GM19043 (cell line): ENCODE data around the gene GPR107.

Experiments used
- ATAC-seq: cut with Tn5 transposase; IDR thresholded peaks from one replicate; pipeline ENCODE4 v1.9.1; 2021; ENCODE audit warnings: low read depth; ENCODE audit not compliant: unreplicated experiment

The GPR107 gene

DNA sequence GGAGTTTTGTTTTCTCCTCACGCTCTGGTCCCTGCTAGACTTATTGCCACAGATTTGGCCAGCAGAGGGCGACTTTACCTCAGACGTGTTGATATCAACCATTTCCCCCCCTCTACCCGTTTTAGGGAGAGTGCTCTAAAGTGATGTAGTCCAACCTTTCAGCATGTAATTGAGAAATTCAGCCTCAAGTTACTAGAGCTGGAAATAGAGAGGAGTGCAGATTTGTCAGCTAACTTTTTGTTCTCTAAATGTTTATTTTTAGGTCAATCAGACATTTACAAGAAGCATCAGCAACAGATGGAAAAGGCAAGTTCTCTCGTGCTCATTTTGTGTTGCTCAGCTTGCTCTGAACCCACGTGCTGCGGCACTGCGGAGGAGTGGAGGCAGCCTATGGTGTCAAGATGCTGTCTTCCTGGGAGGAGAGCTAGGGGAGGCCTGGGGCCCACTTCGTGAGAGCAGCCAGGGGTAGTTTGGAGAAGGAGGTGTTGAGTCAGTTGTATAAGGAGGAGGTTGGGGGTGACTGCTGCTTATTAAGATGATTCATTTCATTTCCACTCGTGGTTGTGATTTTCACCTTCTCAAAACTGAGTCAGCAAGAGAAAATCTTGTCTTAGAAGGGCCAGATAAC lies 53.6 kb downstream of the GPR107 start:
- ATAC-seq, result no peak

DNA sequence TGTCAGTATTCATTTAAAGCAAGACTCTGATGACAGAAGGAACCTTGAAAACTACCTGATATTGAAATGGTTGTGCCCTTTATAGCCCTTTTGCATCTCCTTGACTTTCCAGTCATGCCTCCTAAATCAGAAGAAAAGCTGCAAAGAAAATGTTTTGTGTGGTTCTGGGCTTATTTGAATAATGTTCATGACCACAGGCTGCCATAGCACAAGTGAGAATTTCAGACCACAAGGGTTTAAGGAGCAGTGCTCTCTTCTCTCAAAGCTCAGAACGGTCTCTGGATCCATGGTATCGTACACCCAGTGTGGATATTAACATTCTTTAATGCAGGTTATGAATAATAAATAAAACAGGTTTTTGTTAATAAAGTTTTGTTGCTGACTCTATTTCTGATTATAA lies 54.2 kb downstream of the GPR107 start:
- ATAC-seq, result no peak

DNA sequence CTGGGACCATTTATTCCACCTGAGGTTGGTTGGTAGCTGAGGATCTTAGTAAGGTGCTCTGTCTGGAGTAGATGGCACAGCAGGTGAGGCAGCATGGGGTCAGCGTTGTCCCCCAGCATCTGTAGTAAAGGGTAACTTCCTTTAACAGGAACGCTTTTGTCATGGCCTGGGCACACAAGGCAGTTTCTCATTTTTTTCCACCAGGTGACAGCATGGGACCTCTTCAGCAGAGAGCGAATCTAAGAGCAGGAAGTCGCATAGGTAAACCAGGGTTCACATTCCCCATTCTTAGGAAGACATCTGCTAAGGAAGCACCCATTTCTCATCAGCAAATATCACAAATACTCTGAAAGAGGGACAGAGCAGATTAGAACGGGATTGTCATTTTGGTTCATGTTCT lies 56.5 kb downstream of the GPR107 start:
- no peak for ATAC-seq

DNA sequence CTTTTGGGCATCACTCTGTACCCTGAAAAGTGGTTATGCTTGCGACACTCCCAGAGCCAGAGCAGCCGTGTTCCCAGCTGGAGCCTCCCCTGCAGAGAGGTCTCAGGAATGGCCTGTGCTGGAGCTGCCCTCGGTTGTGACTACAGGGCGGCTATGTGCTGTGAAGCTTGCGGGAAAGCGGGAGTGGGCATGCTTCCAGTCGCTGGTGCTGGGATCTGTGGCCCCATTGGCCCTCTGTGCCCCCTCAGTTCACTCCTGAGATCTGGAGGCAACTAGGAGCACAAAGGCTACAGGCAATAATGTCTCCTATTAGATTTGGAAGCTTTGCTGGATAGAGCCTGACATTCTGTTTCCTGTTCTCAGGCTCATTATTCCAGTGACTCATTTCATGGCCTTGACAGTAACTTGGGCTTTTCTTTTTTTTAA lies 56.9 kb downstream of the GPR107 start:
- no peak for ATAC-seq

DNA sequence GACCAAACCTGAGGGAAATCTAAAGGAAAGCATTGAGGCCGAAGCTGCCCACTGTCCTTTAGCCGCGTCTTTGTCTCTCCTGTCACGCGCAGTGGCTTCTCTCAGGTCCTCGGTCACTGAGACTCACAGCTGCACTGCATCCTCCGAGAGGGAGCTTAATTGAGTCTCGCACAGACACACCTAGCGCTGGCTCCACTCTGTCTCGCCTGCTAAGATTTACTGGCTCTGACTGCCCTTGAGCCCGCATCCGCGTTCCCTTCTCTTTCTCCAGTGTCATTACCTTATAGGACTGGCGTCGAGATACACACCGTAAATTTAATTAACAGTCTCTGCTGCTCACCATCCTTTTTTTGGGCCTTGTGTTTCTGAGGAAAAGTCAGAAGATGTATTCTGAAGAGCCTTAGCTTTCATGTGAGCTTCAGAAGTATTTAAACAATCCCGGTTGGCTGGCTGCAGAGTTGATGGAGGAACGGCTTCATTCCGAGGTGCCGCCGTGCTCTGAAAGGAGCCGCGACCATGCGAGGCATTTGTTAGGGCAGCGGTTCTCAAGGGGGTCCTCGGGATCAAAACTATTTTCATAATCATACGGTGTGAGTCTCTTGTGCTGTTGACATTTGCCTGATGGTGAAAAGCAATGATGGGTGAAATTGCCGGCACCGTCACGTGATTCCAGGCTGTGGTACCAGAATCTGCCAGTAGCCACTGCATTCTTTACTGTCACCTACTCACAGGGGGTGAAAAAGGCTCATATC lies 58.3 kb downstream of the GPR107 start:
- no peak for ATAC-seq

DNA sequence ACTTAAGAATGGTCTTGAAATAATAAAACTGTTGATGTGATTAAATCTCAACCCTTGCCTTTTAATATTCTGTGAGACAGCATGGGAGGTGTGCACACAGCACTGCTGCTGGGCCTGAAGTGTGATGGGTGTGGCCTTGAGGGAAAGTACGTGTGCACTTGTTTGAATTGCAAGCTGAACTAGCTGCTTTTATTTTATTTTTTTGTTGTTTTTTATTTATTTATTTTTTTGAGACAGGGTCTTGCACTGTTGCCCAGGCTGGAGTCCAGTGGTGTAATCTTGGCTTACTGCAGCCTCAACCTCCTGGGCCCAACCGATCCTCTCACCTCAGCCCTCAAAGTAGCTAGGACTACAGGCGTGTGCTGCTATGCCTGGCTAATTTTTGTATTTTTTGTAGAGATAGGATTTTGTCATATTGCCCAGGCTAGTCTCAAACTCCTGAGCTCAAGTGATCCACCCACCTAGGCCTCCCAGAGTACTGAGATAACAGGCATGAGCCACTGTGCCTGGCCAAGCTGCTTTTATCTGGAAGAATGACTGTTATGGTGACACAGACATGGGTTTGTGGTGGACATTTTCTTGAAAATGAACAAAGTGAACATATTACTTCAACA lies 58.9 kb downstream of the GPR107 start:
- ATAC-seq, result no peak

DNA sequence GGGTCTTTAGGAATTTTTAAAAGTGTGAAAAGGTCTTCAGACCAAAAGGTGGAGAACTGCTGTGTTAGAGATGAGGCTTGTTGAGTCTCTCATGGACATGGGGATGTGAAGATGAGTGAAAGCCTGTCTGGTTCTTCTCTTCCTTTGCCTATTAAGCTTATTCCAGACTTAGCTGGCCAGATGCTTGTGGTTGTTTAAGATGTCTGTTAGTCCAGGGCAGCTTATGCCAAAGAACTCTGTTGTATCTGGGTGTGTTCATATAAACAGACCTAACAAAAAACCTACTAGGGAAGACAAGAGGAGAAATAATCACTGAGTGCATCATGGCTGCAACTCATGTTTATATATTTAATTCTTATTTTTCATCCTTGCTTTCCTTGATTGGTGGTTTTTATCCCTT lies 61.0 kb downstream of the GPR107 start:
- ATAC-seq, result no peak

DNA sequence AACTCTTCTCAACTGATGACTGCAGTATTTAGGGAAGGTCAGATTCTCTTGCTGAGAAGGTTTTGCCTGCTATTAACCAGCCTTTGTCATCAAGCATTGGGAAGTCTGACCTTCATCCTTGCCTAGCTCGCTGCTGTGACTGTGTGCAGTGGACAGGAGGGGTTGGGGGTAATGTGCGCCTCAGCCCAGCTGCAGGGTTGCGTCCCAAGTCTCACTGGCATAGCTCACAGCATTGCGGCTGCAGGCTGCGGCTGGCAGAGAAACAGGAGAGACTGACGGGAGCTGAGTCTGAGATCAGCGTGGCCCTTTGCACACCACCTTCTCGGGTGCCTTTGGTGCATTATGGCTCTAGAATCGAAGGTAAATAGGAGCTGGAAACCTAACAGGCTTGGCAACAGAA lies 62.6 kb downstream of the GPR107 start:
- ATAC-seq, result no peak

DNA sequence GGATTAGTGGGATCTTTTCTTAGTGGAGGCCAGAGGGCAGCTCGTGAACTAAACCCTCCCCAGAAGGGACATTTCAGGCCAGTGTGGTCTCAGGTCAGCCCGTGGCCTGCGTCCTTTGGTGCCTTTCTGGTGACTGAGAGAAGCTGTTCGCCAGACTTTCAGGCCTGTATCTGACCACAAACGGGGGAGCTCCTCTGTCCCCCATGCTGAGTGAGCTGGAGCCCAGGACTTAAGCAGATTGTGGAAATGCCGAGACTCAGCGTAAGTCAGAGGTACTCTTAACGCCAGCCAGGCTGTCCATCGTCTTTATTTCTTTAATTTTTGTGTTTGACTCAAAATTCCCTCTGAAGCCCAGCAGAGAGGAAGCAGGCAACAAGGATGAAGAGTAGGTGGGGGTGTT lies 63.7 kb downstream of the GPR107 start:
- no peak for ATAC-seq

DNA sequence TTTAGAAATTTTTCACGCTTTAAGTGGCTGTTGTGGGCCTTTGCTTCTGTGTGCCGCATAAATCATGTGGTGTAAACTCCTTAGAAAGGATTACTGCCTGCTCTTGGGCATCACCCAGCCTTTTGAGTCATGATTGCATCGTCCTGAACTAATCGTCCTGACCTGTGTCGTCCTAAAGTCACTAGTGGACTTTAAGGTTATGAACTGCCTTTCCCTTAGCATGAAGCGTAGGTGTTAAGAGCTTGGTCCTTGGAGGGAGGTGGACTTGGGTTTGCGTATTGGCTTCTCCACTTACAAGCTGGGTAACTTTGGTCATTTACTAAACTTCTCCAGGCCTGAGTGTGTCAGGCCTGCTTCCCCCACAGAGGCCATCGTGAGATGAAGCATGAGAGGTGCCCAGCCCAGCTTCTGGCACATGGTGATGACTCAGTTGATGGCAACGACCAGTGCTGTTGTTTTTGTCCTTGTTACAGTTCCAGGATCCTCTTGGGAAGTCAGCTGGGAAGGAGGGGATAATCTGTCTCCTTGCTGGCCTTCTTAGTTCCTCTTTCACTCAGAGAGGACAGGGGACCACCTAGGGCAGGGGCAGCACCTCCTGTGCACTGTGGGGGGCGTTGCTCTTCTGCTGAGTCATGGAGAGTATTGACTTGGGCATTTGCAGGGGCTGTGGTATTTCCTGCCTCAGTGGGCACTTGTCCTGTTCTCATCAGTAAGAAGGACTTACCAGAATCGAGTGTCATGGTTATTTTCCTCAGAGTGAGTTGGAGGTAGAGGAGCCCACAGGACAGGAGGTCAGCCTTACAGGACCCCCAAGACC lies 64.3 kb downstream of the GPR107 start:
- ATAC-seq, result no peak

DNA sequence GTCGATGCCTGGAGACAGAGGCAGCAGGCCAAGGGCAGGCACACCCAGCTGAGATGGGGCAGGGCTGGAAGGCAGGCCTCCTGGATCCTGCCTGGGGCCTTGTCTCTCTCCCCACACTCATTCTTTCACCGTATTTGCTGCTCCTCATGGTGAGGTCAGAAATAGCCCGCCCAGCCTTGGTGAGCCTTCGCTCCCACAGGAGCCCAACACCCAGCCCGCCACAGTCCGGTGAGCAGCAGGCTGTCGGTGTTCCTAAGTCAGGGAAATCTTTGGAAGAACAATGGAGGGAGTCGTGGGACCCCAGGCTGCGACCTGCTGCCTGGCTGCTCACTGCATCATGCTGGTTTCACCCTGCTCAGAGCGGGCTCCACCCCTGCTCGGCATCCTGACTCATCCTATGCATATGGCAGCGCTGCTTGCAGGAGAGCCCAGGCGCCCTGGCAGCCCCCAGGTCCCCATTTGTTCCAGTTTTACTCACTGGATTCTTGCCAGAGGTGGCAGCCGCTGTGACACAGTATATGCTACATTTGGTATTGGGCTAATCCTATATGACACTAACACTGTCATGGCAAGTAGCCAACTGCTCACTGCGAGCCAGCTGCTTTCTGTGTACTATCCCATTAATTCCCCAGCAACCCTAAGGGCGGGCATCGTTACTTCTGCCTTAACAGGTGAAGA lies 65.3 kb downstream of the GPR107 start:
- no peak for ATAC-seq

DNA sequence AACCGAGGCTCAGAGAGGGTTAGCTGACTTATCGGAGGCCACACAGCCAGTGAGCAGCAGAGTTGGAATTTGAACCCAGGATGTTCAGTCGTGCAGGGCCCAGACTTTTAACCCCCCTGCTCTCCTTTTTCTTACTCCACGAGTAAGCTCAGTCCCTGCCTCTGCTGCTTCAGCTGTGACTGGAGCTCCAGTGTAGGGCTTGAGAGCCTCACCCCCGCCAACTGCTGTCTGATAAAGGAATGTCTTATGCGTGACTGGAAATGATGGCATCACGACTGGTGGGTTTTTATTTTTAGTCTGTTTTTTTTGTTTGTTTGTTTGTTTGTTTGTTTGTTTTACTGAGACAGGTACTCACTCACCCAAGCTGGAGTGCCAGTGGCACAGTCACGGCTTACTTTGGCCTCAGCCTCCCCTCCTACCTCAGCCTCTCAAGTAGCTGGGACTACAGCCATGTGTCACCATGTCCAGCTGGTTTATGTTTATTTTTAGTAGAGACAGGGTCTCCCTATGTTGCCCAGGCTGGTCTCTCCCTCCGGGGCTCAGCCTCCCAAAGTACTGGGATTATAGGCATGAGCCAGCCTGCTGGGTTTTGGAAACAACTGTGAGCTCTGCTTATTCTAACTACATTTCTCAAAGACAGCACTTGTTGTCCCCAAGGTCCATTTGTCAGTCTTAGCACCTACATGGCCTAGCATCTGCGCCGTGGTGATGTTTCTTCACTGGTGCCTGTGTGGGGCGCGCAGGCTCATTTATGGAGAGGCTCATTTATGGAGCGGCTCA lies 66.0 kb downstream of the GPR107 start:
- ATAC-seq, result no peak

DNA sequence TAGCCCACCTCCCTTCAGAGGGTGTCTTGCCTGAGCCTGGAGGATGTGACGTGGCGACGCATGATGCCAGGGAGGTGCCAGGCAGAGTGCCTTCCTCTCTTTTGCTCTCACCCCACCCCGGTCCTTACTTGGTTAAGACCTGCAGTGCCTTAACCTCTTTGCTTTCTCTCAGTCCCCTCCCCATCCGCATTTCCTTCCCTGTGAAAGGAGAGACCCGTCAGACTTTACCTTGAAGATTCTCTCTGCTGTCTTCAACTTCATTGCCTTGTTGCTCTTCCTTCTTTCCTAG lies 66.5 kb downstream of the GPR107 start:
- ATAC-seq, result no peak

DNA sequence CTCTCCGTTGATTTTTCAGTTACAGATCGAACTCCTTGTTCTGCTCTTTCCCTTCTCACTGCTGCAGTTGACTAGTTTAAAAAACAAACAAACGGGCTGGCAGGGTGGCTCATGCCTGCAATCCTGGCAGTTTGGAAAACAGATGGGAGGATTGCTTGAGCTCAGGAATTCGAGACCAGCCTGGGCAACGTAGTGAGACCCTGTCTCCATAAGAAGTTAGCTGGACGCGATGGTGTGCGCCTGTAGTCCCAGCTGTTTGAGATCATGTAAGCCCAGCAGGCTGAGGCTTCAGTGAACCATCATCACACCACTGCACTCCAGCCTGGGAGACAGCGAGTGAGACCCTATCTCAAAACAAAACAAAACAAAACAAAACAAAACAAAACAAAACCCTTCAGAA lies 67.1 kb downstream of the GPR107 start:
- no peak for ATAC-seq

DNA sequence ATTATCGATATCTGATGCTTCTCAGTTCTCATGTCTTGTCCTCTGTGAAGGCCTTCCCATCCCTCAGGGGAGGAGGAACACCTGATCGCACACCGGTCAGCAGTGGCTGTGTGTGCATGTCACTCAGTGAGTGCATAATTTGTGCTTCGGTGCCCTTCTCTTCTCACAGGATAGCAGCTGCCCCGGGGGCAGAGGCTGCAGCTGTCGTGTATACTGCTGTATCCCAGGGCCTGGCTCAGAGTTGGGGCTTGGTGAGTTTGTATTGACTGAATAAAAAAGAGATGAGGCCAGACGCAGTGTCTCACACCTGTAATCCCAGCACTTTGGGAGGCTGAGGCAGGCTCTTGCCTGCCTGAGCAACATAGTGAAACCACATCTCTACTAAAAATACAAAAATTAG lies 68.8 kb downstream of the GPR107 start:
- ATAC-seq, result no peak

DNA sequence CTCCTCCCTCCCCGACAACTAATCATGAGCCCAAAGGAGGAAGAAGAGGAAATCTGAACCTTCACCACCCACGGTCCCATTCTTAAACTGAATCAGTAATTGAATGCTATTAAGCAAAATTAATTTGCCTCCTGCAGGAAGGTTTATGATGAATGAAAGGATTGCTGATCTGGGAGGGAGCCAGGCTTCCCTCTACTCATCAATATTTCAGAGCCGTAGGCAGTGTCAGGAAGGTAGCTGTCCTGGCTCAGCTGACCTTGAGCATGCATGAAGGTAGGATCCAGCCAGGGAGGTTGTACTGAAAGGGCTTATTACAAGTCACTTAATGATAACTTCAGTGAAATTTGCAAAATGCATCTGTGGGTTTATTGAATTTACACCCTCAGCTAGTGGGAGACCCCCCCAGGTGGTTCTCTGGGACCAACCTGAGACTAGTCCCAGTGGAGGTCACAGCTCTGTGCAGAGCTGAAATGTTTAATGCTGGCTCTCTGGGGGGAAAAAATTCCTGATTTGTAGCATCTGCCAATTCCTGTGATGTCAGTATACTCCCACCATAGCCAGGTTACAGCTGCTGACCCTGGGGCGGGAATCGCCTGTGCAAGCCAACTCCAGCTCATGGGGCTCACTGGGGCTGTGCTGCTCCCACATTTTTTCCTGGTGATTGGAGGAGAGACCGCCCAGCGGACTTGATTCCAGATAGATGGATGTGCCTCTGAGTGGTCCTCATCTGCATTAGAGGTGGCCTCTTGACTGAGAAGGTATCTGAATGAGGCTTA lies 70.6 kb downstream of the GPR107 start:
- ATAC-seq, result no peak

DNA sequence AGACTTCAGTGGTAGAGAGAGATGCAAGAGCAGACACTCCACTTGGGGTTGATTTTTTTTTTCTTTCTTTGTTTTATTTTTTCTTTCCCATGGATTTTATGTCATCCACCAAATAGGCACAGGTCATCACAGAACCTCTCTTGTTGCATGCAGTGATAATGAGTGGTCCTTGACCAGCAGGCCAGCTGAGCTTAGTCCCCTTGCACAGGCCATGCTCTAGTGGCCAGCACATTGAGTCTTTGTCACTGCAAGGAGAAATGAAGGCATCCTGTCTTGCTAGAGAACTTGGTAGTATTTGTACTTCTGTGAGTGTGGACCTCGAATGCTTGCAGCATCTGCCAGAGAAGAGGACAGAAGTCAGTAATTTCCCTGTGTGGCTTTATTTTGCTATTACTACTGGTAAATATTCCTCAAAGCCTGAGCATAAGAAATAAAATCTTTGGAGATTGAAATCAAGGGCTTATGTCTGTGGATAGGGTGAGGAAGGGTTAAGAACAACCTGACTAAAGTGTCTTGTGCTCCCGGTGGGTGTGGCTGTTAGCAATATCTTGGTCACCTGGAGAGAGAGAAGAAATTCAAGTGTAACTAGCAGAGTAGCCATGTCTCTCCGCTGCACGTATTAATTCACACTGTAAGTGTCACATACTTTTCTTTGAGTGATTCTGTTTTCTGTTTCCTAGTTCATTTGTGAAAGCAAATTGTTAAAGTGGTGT lies 73.2 kb downstream of the GPR107 start:
- no peak for ATAC-seq

DNA sequence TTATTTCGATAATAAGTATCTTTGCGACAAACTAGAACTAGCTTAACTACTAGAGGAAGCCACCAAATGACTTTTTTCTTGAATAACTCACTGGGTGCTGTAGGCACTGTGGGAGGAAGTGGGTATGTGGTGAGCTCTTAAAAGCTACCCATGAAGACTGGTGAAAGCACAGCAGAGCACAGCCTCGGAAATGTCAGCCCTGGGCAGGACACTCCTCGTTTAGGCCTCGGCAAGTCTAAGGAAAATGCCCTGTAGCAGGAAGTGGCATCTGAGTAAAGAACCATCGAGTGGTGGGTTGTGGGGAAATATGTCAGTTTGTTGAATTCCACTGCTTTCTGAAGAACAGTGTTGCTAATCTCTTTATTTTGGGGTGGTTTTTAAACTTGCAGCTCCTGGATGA lies 74.5 kb downstream of the GPR107 start:
- no peak for ATAC-seq
